ENCODE results near the gene DIAPH2. TPM values are rescaled to one million over a fixed set of nuclear protein-coding genes. Genes with fewer than 3 reads are reported as not detected.

DIAPH2 gene
- total RNA-seq, 1 experiment from 2014 or later, result 0.89 TPM

GRCh38 chrX:96883608-96884007 lies 199.0 kb downstream of the DIAPH2 start, which contains the start of gene RPA4:
RPA4 (plus strand) TSS chrX:96883908; CDS start chrX:96884311, 403 bp downstream.
- Histone ChIP-seq H3K9me3 (ENCODE audit: low read length) (no peaks in the 10 kb centered on the region), H3K4me1 (ENCODE audit: low read length) (no peaks in the 10 kb centered on the region), H3K36me3 (ENCODE audit: insufficient read depth, low read length) (no peaks in the 10 kb centered on the region), H3K4me2 (ENCODE audit: low read depth, low read length, poor library complexity, severe bottlenecking) (no peak within 1 kb of the TSS), H3K27ac (ENCODE audit: low read length) (no peak within 1 kb of the TSS), H3K27me3 (ENCODE audit: low read length) (no peaks in the 10 kb centered on the region), H4K20me1 (ENCODE audit: insufficient read depth, low read depth, low read length) (no peaks in the 10 kb centered on the region), H2AFZ (ENCODE audit: low read length) (no peak within 1 kb of the TSS), H3K4me3 (ENCODE audit: low read length) (no peak within 1 kb of the TSS), H3K79me2 (ENCODE audit: low read length) (no peaks in the 10 kb centered on the region), H3K9ac (ENCODE audit: low read length) (no peak within 1 kb of the TSS), H3K9me2 (replicated peaks; ENCODE audit: insufficient read depth, low read length) (0 out of 2 replicates have a peak, but pooled peaks cover 3% of the 10 kb centered on the region)
- DNase-seq, result no peak

- no peak overlapping the region for H3K27ac ChIP-seq (ENCODE audit: low read length)
- no peaks in the 10 kb centered on the region for H4K20me1 ChIP-seq (ENCODE audit: insufficient read depth, low read depth, low read length)
- H3K4me1 ChIP-seq (ENCODE audit: low read length), result no peaks in the 10 kb centered on the region
- 0 out of 2 replicates have a peak, but pooled peaks cover 3% of the 10 kb centered on the region for H3K9me2 ChIP-seq (replicated peaks; ENCODE audit: insufficient read depth, low read length)
- no peaks in the 10 kb centered on the region for H3K79me2 ChIP-seq (ENCODE audit: low read length)
- H3K27me3 ChIP-seq (ENCODE audit: low read length), result no peaks in the 10 kb centered on the region
- DNase-seq, result no peak
- no peak overlapping the region for H2AFZ ChIP-seq (ENCODE audit: low read length)
- no peaks in the 10 kb centered on the region for H3K36me3 ChIP-seq (ENCODE audit: insufficient read depth, low read length)
- H3K4me3 ChIP-seq (ENCODE audit: low read length), result no peak overlapping the region
- H3K9me3 ChIP-seq (ENCODE audit: low read length), result no peaks in the 10 kb centered on the region
- no peak overlapping the region for H3K9ac ChIP-seq (ENCODE audit: low read length)
- H3K4me2 ChIP-seq (ENCODE audit: low read depth, low read length, poor library complexity, severe bottlenecking), result no peak overlapping the region
Measured at GRCh38 chrX:96884027-96884426, 199.4 kb downstream of the DIAPH2 start.

DNA sequence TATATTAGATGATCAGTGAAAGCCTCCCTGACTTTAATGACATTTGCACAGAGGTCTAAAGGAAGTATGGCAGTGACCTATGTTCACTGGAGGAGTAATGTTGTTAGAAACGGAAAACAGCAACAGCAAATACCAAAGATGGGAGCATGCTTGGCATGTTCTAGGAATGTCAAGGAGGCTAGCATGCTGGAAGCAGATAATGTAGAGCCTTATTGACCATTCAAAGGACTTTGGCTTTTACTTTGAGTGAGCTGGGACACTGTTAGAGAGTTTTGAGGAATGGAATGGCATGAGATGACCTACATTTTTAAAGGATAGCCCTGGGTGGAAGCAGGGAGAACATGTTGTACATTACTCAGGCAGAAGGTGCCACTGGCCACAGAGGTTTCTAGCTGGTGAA lies 205.1 kb downstream of the DIAPH2 start:
- H3K27me3 ChIP-seq (ENCODE audit: low read length), result no peaks in the 10 kb centered on the region

DNA sequence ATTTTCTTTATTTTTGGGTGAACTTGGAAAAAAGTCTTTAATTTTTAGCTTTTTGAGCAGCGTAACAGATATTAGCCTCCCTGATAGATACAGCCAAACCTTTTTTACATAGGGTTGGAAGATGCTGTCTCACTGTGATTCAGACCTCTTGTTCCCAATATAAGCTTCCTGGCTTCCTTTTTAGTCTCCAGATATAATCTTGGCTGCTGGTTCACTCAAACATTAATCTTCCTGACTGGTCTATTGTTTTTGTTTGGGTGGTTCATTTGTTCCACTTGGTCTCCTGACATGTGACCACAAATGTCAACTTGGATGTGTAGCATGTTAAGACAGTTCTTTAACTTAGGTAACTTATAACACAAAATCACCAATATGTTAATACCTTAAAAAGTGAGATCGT lies 222.1 kb downstream of the DIAPH2 start:
- Histone ChIP-seq H3K9me2 (replicated peaks; ENCODE audit: insufficient read depth, low read length) (no peaks in the 10 kb centered on the region), H3K27ac (ENCODE audit: low read length) (no peak overlapping the region), H3K79me2 (ENCODE audit: low read length) (no peaks in the 10 kb centered on the region), H3K9ac (ENCODE audit: low read length) (no peak overlapping the region), H3K27me3 (ENCODE audit: low read length) (no peaks in the 10 kb centered on the region), H3K36me3 (ENCODE audit: insufficient read depth, low read length) (no peaks in the 10 kb centered on the region), H3K4me2 (ENCODE audit: low read depth, low read length, poor library complexity, severe bottlenecking) (no peak overlapping the region), H3K4me3 (ENCODE audit: low read length) (no peak overlapping the region), H3K4me1 (ENCODE audit: low read length) (no peaks in the 10 kb centered on the region), H3K9me3 (ENCODE audit: low read length) (no peaks in the 10 kb centered on the region), H2AFZ (ENCODE audit: low read length) (no peak overlapping the region), H4K20me1 (ENCODE audit: insufficient read depth, low read depth, low read length) (no peaks in the 10 kb centered on the region)
- DNase-seq, result no peak

More for the DNA sequence above, 205.1 kb downstream of the DIAPH2 start:
- Histone ChIP-seq H2AFZ (ENCODE audit: low read length) (no peak overlapping the region), H3K9me3 (ENCODE audit: low read length) (no peaks in the 10 kb centered on the region), H3K4me2 (ENCODE audit: low read depth, low read length, poor library complexity, severe bottlenecking) (no peak overlapping the region), H4K20me1 (ENCODE audit: insufficient read depth, low read depth, low read length) (no peaks in the 10 kb centered on the region), H3K27ac (ENCODE audit: low read length) (no peak overlapping the region), H3K9me2 (replicated peaks; ENCODE audit: insufficient read depth, low read length) (no peaks in the 10 kb centered on the region), H3K4me3 (ENCODE audit: low read length) (no peak overlapping the region), H3K4me1 (ENCODE audit: low read length) (no peaks in the 10 kb centered on the region), H3K79me2 (ENCODE audit: low read length) (no peaks in the 10 kb centered on the region), H3K9ac (ENCODE audit: low read length) (no peak overlapping the region), H3K36me3 (ENCODE audit: insufficient read depth, low read length) (no peaks in the 10 kb centered on the region)
- DNase-seq, result no peak

- Histone ChIP-seq H2AFZ (ENCODE audit: low read length) (no peak overlapping the region), H3K9me3 (ENCODE audit: low read length) (no peaks in the 10 kb centered on the region), H3K9me2 (replicated peaks; ENCODE audit: insufficient read depth, low read length) (no peaks in the 10 kb centered on the region), H4K20me1 (ENCODE audit: insufficient read depth, low read depth, low read length) (no peaks in the 10 kb centered on the region), H3K27me3 (ENCODE audit: low read length) (no peaks in the 10 kb centered on the region), H3K9ac (ENCODE audit: low read length) (no peak overlapping the region), H3K4me3 (ENCODE audit: low read length) (no peak overlapping the region), H3K36me3 (ENCODE audit: insufficient read depth, low read length) (no peaks in the 10 kb centered on the region), H3K79me2 (ENCODE audit: low read length) (no peaks in the 10 kb centered on the region), H3K4me2 (ENCODE audit: low read depth, low read length, poor library complexity, severe bottlenecking) (no peak overlapping the region), H3K4me1 (ENCODE audit: low read length) (no peaks in the 10 kb centered on the region), H3K27ac (ENCODE audit: low read length) (no peak overlapping the region)
- DNase-seq, result no peak
Measured at GRCh38 chrX:96907516-96908272, 223.1 kb downstream of the DIAPH2 start.

GRCh38 chrX:96909291-96909690 lies 224.6 kb downstream of the DIAPH2 start:
- Histone ChIP-seq H3K79me2 (ENCODE audit: low read length) (no peaks in the 10 kb centered on the region), H3K27ac (ENCODE audit: low read length) (no peak overlapping the region)
- DNase-seq, result no peak

DNA sequence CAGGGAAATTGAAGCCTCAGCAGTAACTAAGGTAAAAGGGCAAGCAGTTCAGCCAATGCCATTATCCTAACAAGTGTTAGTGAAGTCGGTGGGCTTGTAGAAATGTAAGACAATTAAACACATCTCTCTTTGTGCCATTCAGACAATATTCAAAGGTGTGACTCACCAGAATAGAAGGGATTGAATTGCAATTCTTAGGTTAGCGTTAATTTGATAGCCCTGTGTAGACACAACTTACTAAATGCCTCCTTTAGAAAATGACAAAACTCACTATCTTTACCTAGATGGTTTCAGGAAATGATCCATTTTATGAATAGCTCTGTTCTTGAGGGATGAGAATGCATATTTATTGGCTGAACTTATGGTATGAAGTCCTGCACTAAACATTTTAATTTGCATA lies 234.2 kb downstream of the DIAPH2 start:
- H3K4me1 ChIP-seq (ENCODE audit: low read length), result no peaks in the 10 kb centered on the region
- no peaks in the 10 kb centered on the region for H3K9me3 ChIP-seq (ENCODE audit: low read length)
- no peak overlapping the region for H3K27ac ChIP-seq (ENCODE audit: low read length)
- no peak for DNase-seq
- H3K27me3 ChIP-seq (ENCODE audit: low read length), result no peaks in the 10 kb centered on the region
- no peaks in the 10 kb centered on the region for H4K20me1 ChIP-seq (ENCODE audit: insufficient read depth, low read depth, low read length)
- H3K9ac ChIP-seq (ENCODE audit: low read length), result no peak overlapping the region
- H3K36me3 ChIP-seq (ENCODE audit: insufficient read depth, low read length), result no peaks in the 10 kb centered on the region
- no peaks in the 10 kb centered on the region for H3K9me2 ChIP-seq (replicated peaks; ENCODE audit: insufficient read depth, low read length)
- H3K4me3 ChIP-seq (ENCODE audit: low read length), result no peak overlapping the region
- no peak overlapping the region for H3K4me2 ChIP-seq (ENCODE audit: low read depth, low read length, poor library complexity, severe bottlenecking)
- H3K79me2 ChIP-seq (ENCODE audit: low read length), result no peaks in the 10 kb centered on the region
- no peak overlapping the region for H2AFZ ChIP-seq (ENCODE audit: low read length)

More at GRCh38 chrX:96909291-96909690, 224.6 kb downstream of the DIAPH2 start:
- H3K9me3 ChIP-seq (ENCODE audit: low read length), result no peaks in the 10 kb centered on the region
- H3K36me3 ChIP-seq (ENCODE audit: insufficient read depth, low read length), result no peaks in the 10 kb centered on the region
- no peaks in the 10 kb centered on the region for H4K20me1 ChIP-seq (ENCODE audit: insufficient read depth, low read depth, low read length)
- no peaks in the 10 kb centered on the region for H3K4me1 ChIP-seq (ENCODE audit: low read length)
- H3K9ac ChIP-seq (ENCODE audit: low read length), result no peak overlapping the region
- H2AFZ ChIP-seq (ENCODE audit: low read length), result no peak overlapping the region
- no peaks in the 10 kb centered on the region for H3K27me3 ChIP-seq (ENCODE audit: low read length)
- H3K9me2 ChIP-seq (replicated peaks; ENCODE audit: insufficient read depth, low read length), result no peaks in the 10 kb centered on the region
- no peak overlapping the region for H3K4me2 ChIP-seq (ENCODE audit: low read depth, low read length, poor library complexity, severe bottlenecking)
- H3K4me3 ChIP-seq (ENCODE audit: low read length), result no peak overlapping the region

- no peaks in the 10 kb centered on the region for H3K4me1 ChIP-seq (ENCODE audit: low read length)
- no peaks in the 10 kb centered on the region for H3K9me2 ChIP-seq (replicated peaks; ENCODE audit: insufficient read depth, low read length)
- H3K4me2 ChIP-seq (ENCODE audit: low read depth, low read length, poor library complexity, severe bottlenecking), result no peak overlapping the region
- no peak overlapping the region for H3K9ac ChIP-seq (ENCODE audit: low read length)
- no peaks in the 10 kb centered on the region for H3K79me2 ChIP-seq (ENCODE audit: low read length)
- H3K27me3 ChIP-seq (ENCODE audit: low read length), result no peaks in the 10 kb centered on the region
- no peak for DNase-seq
- H3K9me3 ChIP-seq (ENCODE audit: low read length), result no peaks in the 10 kb centered on the region
- no peak overlapping the region for H3K27ac ChIP-seq (ENCODE audit: low read length)
- no peaks in the 10 kb centered on the region for H4K20me1 ChIP-seq (ENCODE audit: insufficient read depth, low read depth, low read length)
- no peaks in the 10 kb centered on the region for H3K36me3 ChIP-seq (ENCODE audit: insufficient read depth, low read length)
- no peak overlapping the region for H2AFZ ChIP-seq (ENCODE audit: low read length)
- H3K4me3 ChIP-seq (ENCODE audit: low read length), result no peak overlapping the region
Measured at GRCh38 chrX:96919672-96920071, 235.0 kb downstream of the DIAPH2 start.
